Hematopoietic multipotent progenitor cell treated with erythropoietin and hydrocortisone succinate and interleukin-3 and kit ligand, for 8 days (in vitro differentiated cells): ENCODE data around the gene HS2ST1.
"Not testable (repeated sequence)": the region's sequence is repeated elsewhere in the genome, so short reads cannot be mapped to it uniquely, and the experiment has no call there.

Experiments used
- DNase-seq: peaks from one replicate; pipeline ENCODE4 v3.0.0-alpha.2; 2015

HS2ST1 gene

GRCh38 chr1:86975993-86976550 is 61.6 kb downstream of the HS2ST1 start:
- no peak for DNase-seq

DNA sequence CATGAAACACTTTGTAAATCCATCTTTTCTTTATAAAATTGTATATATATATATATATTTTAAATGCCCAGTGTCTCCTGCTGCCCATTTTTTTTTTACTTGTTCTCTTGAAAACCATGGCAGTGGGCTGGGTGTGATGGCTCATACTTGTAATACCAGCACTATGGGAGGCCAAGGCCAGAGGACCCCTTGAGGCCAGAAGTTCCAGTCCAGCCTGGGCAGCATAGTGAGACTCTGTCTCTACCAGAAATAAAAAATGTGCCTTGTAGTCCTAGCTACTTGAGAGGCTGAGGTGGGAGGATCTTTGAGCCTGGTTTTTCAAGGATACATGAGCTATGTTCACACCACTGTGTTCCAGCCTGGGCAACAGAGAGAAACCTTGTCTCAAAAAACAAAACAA is 62.2 kb downstream of the HS2ST1 start:
- no peak for DNase-seq

DNA sequence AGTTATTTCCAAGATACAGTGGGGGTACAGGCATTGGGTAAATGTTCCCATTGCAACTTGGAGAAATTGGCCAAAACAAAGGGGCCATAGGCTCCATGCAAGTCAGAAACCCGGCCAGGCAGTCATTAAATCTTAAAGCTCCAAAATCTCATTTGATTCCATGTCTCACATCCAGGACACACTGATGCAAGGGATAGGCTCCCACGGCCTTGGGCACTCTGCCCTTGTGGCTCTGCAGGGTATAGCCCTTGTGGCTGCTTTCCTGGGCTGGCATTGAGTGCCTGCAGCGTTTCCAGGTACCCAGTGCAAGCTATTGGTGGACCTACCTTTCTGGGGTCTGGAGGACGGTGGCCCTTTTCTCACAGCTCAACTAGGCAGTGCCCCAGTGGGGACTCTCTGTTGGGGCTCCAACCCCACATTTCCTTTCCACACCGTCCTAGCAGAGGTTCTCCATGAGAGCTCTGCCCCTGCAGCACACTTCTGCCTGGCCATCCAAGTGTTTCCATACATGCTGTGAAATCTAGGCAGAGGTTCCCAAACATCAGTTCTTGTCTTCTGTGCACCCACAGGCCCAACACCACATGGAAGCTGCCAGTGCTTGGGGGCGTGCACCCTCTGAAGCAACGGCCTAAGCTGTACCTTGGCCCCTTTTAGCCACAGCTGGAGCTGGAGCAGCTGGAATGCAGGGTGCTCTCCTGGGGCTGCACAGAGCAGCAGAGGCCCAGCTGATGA is 67.2 kb downstream of the HS2ST1 start:
- no peak for DNase-seq

GRCh38 chr1:86983677-86984076 is 69.2 kb downstream of the HS2ST1 start:
- DNase-seq, result not testable (repeated sequence)

DNA sequence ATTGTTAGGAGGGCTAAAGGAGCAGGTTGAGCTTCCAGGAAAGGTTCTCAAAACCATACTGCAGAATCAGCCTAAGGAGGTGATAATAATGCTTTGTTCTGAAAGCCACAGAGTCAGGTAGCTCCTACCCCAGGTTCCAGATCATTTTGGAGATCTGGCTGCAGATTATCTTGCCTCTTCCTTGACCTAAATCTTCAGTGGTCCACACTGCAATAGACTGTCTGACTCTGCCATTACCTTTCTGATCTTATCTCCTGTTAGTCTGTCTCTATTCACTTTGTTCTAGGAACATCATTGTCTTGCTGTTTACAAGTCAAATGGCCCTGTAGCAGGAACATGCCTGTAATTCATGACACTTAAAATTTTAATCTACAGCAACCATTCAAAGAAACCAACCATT is 73.0 kb downstream of the HS2ST1 start:
- no peak for DNase-seq

DNA sequence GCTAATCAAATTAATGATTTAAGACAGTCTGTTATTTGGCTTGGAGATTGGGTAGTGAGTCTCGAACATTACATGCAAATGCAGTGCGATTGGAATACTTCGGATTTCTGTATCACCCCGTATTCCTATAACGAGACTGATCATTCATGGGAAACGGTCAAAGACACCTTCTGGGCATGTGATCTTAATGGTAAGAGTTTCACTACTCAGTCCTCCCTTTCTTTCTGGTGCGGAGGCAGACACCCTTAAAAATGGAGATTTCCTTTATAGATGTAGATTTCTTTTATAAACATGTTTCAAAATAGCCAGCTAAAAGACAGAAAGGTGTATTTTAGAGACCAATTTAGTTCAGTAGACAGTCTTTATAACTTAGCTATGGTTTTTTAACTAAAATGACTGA is 74.4 kb downstream of the HS2ST1 start:
- DNase-seq, result no peak

- not testable (repeated sequence) for DNase-seq
These were observed 75.3 kb downstream of the HS2ST1 start for GRCh38 chr1:86989690-86990089.

- no peak for DNase-seq
These were observed 76.4 kb downstream of the HS2ST1 start for GRCh38 chr1:86990826-86991225.

- peak; percentile 91 for DNase-seq
These were observed 77.2 kb downstream of the HS2ST1 start for GRCh38 chr1:86991549-86992186.

GRCh38 chr1:86992861-86993260 is 78.4 kb downstream of the HS2ST1 start:
- DNase-seq, result no peak

GRCh38 chr1:86993269-86993985 is 79.0 kb downstream of the HS2ST1 start:
- peak; percentile 84 for DNase-seq

DNA sequence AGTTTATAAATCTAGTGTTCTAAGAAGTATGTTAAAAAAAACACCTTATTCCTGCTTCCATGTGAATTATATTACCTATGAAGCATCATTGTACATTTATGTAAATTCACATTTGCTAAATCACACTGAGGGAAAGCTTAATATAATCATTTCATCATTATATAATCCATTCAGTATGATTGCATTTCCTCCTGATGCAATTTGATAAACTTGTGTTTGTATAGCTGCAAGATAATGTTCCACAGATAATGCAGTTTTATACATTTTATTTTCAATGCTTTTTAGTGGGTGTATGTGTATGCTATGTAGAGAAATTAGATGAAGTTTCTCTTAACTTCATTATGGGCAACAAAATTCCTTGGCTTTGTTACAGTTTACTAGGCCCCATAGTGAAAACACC is 79.6 kb downstream of the HS2ST1 start:
- DNase-seq, result no peak

GRCh38 chr1:86997538-86997937 is 83.1 kb downstream of the HS2ST1 start:
- peak; percentile 50 for DNase-seq

- DNase-seq, result no peak
These were observed 83.8 kb downstream of the HS2ST1 start for GRCh38 chr1:86998280-86998679.

DNA sequence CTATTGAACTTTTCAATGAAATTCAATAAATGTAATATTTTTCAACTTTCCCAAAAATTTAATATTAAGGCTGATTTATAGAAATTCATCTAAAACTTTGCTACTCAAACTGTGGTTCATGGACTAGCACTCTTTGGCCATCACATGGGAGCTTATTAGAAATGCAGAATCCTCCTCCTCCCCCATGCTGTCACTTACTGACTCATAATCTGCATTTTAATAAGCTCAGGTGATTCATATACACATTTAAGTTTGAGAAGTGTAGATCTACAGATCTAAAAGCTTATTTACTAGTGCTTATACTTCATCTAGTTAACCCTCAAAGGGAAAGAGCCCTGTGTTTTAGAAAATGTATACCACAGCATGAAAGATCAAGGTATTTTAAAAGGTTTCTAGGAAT is 84.3 kb downstream of the HS2ST1 start:
- no peak for DNase-seq

GRCh38 chr1:87000460-87000859 is 86.0 kb downstream of the HS2ST1 start:
- no peak for DNase-seq

DNA sequence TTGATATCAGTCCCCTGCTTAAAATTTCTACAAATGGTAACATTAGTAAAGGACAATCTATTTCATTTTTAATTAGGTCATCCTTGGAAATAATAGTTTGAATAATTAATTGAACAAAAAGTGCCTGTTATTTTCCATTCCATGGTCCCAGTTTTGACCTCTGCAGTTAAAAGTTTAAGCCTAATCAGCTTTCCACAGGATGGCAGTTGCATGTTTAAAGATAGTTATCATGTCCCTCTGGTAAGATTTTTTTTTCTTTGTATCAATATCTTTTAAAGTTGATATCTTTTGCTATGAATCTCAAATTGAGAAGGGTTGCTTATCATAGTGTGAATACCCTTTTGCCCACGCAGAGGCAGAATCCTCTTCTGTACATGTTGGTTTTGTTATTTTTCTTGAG is 90.4 kb downstream of the HS2ST1 start:
- DNase-seq, result peak; percentile 50

DNA sequence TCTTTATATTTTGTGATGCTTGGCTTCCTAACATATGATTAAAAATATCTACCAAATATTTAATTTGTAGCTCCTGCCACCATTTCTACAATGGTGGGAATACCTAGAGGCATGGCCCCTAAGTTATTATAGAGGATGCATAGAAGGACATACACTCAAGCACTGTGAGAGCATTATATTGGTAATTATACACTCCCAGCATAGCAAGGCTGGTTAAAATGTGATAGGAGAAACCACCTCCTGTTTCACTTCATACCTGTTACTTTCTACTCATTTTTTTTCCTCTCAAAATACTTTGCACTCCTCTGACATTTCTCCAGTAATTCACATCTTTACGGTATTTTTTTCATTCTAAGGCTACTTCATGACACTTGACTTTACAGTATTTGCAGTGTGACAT is 92.9 kb downstream of the HS2ST1 start:
- DNase-seq, result no peak

GRCh38 chr1:87013385-87013784 is 99.0 kb downstream of the HS2ST1 start:
- not testable (repeated sequence) for DNase-seq

GRCh38 chr1:87017998-87018672 is 103.7 kb downstream of the HS2ST1 start:
- no peak for DNase-seq

GRCh38 chr1:87023326-87023725 is 108.9 kb downstream of the HS2ST1 start:
- peak; percentile 72 for DNase-seq

GRCh38 chr1:87024936-87025540 is 110.6 kb downstream of the HS2ST1 start:
- peak; percentile 76 for DNase-seq

GRCh38 chr1:87027561-87027960 is 113.1 kb downstream of the HS2ST1 start:
- DNase-seq, result not testable (repeated sequence)
